GM23338 (cell line): Measurements from ENCODE around the gene CUEDC1. TPM values are rescaled to one million over a fixed set of nuclear protein-coding genes. Genes with fewer than 3 reads are reported as not detected.

Experiments
- ATAC-seq: fragments of 200-7000 bp; cut with Tn5 transposase; 3 replicates; pipeline ENCODE4 v1.9.1; 2020
- DNase-seq: peaks from one replicate; pipeline ENCODE4 v3.0.0-alpha.2; 2015; ENCODE audit warnings: low spot score
- H2AFZ ChIP-seq: fragments of 200-600 bp; sonication (generic); 2 replicates; pipeline ENCODE4 v1.8.0; 2016; ENCODE audit warnings: antibody characterized with exemption, mild to moderate bottlenecking, moderate library complexity
- H3F3A ChIP-seq: fragments of 200-600 bp; sonication (generic); replicated peaks from 2 replicates; pipeline ENCODE4 v1.8.0; 2017; ENCODE audit warnings: antibody characterized with exemption, mixed run types, low read depth
- H3K27ac ChIP-seq: fragments of 200-600 bp; sonication (generic); 2 replicates; pipeline ENCODE4 v1.6.1; 2016; ENCODE audit warnings: low read depth
- H3K27me3 ChIP-seq: fragments of 200-600 bp; sonication (generic); 2 replicates; pipeline ENCODE4 v1.8.0; 2016; ENCODE audit warnings: mild to moderate bottlenecking, mixed run types, moderate library complexity; ENCODE audit not compliant: insufficient read depth
- H3K36me3 ChIP-seq: fragments of 200-600 bp; sonication (generic); 2 replicates; pipeline ENCODE4 v1.8.0; 2016; ENCODE audit warnings: mild to moderate bottlenecking; ENCODE audit not compliant: insufficient read depth
- H3K4me1 ChIP-seq: fragments of 200-600 bp; sonication (generic); 2 replicates; pipeline ENCODE4 v1.8.0; 2016; ENCODE audit warnings: mild to moderate bottlenecking, moderate library complexity; ENCODE audit not compliant: insufficient read depth
- H3K4me2 ChIP-seq: fragments of 200-600 bp; sonication (generic); 2 replicates; pipeline ENCODE4 v1.7.1; 2017; ENCODE audit warnings: mixed run types
- H3K4me3 ChIP-seq: fragments of 200-600 bp; sonication (generic); 2 replicates; pipeline ENCODE4 v1.6.1; 2016; ENCODE audit warnings: mixed run types
- H3K79me2 ChIP-seq: fragments of 200-600 bp; sonication (generic); replicated peaks from 2 replicates; pipeline ENCODE4 v1.8.0; 2017; ENCODE audit warnings: mild to moderate bottlenecking; ENCODE audit not compliant: insufficient read depth
- H3K9me2 ChIP-seq: fragments of 200-600 bp; sonication (generic); 2 replicates; pipeline ENCODE4 v1.8.0; 2017; ENCODE audit not compliant: insufficient read depth
- H4K20me1 ChIP-seq: fragments of 200-600 bp; sonication (generic); replicated peaks from 2 replicates; pipeline ENCODE4 v1.8.0; 2017; ENCODE audit warnings: mild to moderate bottlenecking; ENCODE audit not compliant: insufficient read depth
- H3K27ac Mint-ChIP-seq: 2 replicates; pipeline ENCODE4 v1.8.0; 2020; ENCODE audit warnings: inconsistent platforms, mild to moderate bottlenecking, moderate library complexity, mixed read lengths
- H3K27me3 Mint-ChIP-seq: 3 replicates; pipeline ENCODE4 v1.8.0; 2022; ENCODE audit warnings: low read depth, mild to moderate bottlenecking, moderate library complexity, mixed read lengths, inconsistent platforms; ENCODE audit not compliant: insufficient read depth, poor library complexity
- H3K36me3 Mint-ChIP-seq: 3 replicates; pipeline ENCODE4 v1.8.0; 2021; ENCODE audit warnings: low read depth, mild to moderate bottlenecking, inconsistent platforms, moderate library complexity, mixed read lengths
- H3K4me1 Mint-ChIP-seq: 3 replicates; pipeline ENCODE4 v1.8.0; 2020; ENCODE audit warnings: mild to moderate bottlenecking, inconsistent platforms, mixed read lengths
- H3K4me3 Mint-ChIP-seq: 3 replicates; pipeline ENCODE4 v1.8.0; 2021; ENCODE audit warnings: moderate library complexity, mild to moderate bottlenecking, inconsistent platforms, mixed read lengths
- H3K9me3 Mint-ChIP-seq: 3 replicates; pipeline ENCODE4 v1.8.0; 2020; ENCODE audit warnings: moderate library complexity, mild to moderate bottlenecking, inconsistent platforms, mixed read lengths
- CREB1 ChIP-seq: fragments of 250-450 bp; sonication (Bioruptor Pico); IDR thresholded peaks from 2 replicates; pipeline ENCODE4 v1.5.0; 2020; ENCODE audit warnings: low read depth, mild to moderate bottlenecking, moderate library complexity
- EZH2 ChIP-seq: fragments of 200-600 bp; sonication (generic); IDR thresholded peaks from one replicate; pipeline ENCODE4 v1.8.0; 2017; ENCODE audit warnings: antibody characterized with exemption, mild to moderate bottlenecking, low read depth; ENCODE audit not compliant: unreplicated experiment
- EZH2phosphoT487 ChIP-seq: fragments of 200-600 bp; sonication (generic); IDR thresholded peaks from one replicate; pipeline ENCODE4 v1.8.1; 2018; ENCODE audit warnings: antibody characterized with exemption; ENCODE audit not compliant: unreplicated experiment
- JUNB ChIP-seq: IDR thresholded peaks from one replicate; pipeline ENCODE4 v1.6.1; 2016; ENCODE audit warnings: antibody characterized with exemption; ENCODE audit not compliant: unreplicated experiment
- NANOG ChIP-seq: IDR thresholded peaks from 2 replicates; pipeline ENCODE4 v1.6.1; 2016; ENCODE audit warnings: antibody characterized with exemption, borderline replicate concordance
- POLR2AphosphoS5 ChIP-seq: IDR thresholded peaks from 2 replicates; pipeline ENCODE4 v1.6.1; 2016; ENCODE audit warnings: antibody characterized with exemption, low read depth
- REST ChIP-seq: IDR thresholded peaks from one replicate; pipeline ENCODE4 v1.6.1; 2018; ENCODE audit warnings: antibody characterized with exemption; ENCODE audit not compliant: unreplicated experiment
- STAT1 ChIP-seq: IDR thresholded peaks from one replicate; pipeline ENCODE4 v1.6.1; 2016; ENCODE audit warnings: antibody characterized with exemption; ENCODE audit not compliant: unreplicated experiment
- ZNF114 ChIP-seq: fragments of 250-450 bp; sonication (Bioruptor Pico); IDR thresholded peaks from 2 replicates; pipeline ENCODE4 v1.5.0; 2020; ENCODE audit warnings: mild to moderate bottlenecking, moderate library complexity
- ZNF331 ChIP-seq: fragments of 250-450 bp; sonication (Bioruptor Pico); IDR thresholded peaks from 2 replicates; pipeline ENCODE4 v1.5.0; 2020; ENCODE audit warnings: low read depth, mild to moderate bottlenecking, moderate library complexity
- polyA plus RNA-seq: library from polyadenylated mRNA; unstranded; fragments of >200 nt; fragmentation: Nextera tagmentation; extraction: Ambion mirVana; gene quantifications from 2 replicates; pipeline ENCODE4 v1.2.1, GENCODE V29; 2016
- total RNA-seq: library from RNA; depleted of rRNA; stranded (reverse); fragments of >200 nt; shearing (Covaris generic); gene quantifications from 2 replicates; pipeline ENCODE4 v1.2.3, GENCODE V29; 2014
- TF ChIP-seq, protein P1 (sequence below): IDR thresholded peaks from 2 replicates; pipeline ENCODE4 v1.6.1; 2016; ENCODE audit warnings: antibody characterized with exemption
- TF ChIP-seq, protein P2 (sequence below), 2 experiments: fragments of 200-600 bp in 1 of 2; sonication (generic) in 1 of 2; conservative IDR thresholded peaks; 2 replicates each; pipeline versions ENCODE4 v1.5.1 to v1.6.1; 2016 to 2017; ENCODE audit warnings: antibody characterized with exemption in 2 of 2, low read depth in 2 of 2, mild to moderate bottlenecking in 2 of 2, moderate library complexity in 1 of 2
- TF ChIP-seq, protein P3 (sequence below): fragments of 250-450 bp; sonication (Bioruptor Pico); IDR thresholded peaks from 2 replicates; pipeline ENCODE4 v1.5.0; 2020; ENCODE audit warnings: mild to moderate bottlenecking, moderate library complexity

CUEDC1 gene
- total and polyA plus RNA-seq, 2 experiments from 2014 or later = 3.0 to 7.7 TPM

DNA sequence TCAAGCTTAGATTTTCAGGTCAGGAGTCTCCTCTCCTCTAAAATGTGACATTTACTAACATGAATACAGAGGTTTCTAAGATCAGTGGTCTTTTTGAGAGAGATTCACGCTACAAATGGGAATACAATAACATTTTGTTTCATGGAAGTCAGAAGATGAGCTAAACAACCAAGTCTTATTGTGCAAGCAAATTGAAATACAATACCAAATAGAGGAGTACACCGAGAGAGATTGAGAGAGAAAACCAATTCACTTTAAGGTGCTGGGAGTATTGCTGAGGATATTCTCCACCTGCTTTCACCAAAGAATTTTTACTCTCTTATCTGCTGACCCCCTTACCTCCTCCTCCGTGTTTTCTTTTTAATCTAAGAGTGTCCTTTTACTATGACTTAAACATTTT is 21.4 kb upstream of the CUEDC1 start:
- no peaks in the 10 kb centered on the region for H3K9me3 Mint-ChIP-seq
- DNase-seq (no peak), ATAC-seq (no peak)
- Histone ChIP-seq H3K27ac (no peak overlapping the region), H3F3A (0 out of 2 replicates have a peak, but pooled peaks cover 6% of the 10 kb centered on the region), H3K27me3 (no peaks in the 10 kb centered on the region), H2AFZ (no peak overlapping the region), H3K9me2 (no peaks in the 10 kb centered on the region), H3K79me2 (peaks cover 19% of the 10 kb centered on the region), H3K4me1 (no peaks in the 10 kb centered on the region), H3K4me3 (no peak overlapping the region), H3K4me2 (no peak overlapping the region), H4K20me1 (peaks cover 24% of the 10 kb centered on the region), H3K36me3 (peaks cover 48% of the 10 kb centered on the region; the same call in 1 of the 2 replicates)
- peaks cover 3% of the 10 kb centered on the region for H3K27me3 Mint-ChIP-seq
- TF ChIP-seq STAT1 (no peak), JUNB (no peak), CREB1 (CRISPR knock-in tag) (no peak), EZH2phosphoT487 (no peak), EZH2 (no peak), NANOG (no peak), ZNF114 (no peak), REST (no peak), POLR2AphosphoS5 (no peak), ZNF331 (CRISPR knock-in tag) (no peak)
- TF ChIP-seq, protein P1, sequence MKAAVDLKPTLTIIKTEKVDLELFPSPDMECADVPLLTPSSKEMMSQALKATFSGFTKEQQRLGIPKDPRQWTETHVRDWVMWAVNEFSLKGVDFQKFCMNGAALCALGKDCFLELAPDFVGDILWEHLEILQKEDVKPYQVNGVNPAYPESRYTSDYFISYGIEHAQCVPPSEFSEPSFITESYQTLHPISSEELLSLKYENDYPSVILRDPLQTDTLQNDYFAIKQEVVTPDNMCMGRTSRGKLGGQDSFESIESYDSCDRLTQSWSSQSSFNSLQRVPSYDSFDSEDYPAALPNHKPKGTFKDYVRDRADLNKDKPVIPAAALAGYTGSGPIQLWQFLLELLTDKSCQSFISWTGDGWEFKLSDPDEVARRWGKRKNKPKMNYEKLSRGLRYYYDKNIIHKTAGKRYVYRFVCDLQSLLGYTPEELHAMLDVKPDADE = no peak
- TF ChIP-seq, protein P2, sequence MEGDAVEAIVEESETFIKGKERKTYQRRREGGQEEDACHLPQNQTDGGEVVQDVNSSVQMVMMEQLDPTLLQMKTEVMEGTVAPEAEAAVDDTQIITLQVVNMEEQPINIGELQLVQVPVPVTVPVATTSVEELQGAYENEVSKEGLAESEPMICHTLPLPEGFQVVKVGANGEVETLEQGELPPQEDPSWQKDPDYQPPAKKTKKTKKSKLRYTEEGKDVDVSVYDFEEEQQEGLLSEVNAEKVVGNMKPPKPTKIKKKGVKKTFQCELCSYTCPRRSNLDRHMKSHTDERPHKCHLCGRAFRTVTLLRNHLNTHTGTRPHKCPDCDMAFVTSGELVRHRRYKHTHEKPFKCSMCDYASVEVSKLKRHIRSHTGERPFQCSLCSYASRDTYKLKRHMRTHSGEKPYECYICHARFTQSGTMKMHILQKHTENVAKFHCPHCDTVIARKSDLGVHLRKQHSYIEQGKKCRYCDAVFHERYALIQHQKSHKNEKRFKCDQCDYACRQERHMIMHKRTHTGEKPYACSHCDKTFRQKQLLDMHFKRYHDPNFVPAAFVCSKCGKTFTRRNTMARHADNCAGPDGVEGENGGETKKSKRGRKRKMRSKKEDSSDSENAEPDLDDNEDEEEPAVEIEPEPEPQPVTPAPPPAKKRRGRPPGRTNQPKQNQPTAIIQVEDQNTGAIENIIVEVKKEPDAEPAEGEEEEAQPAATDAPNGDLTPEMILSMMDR (conservative IDR thresholded peaks at IDR 0.05; ENCODE audit: low read depth in 2 of 2) = no peak
- TF ChIP-seq, protein P3, sequence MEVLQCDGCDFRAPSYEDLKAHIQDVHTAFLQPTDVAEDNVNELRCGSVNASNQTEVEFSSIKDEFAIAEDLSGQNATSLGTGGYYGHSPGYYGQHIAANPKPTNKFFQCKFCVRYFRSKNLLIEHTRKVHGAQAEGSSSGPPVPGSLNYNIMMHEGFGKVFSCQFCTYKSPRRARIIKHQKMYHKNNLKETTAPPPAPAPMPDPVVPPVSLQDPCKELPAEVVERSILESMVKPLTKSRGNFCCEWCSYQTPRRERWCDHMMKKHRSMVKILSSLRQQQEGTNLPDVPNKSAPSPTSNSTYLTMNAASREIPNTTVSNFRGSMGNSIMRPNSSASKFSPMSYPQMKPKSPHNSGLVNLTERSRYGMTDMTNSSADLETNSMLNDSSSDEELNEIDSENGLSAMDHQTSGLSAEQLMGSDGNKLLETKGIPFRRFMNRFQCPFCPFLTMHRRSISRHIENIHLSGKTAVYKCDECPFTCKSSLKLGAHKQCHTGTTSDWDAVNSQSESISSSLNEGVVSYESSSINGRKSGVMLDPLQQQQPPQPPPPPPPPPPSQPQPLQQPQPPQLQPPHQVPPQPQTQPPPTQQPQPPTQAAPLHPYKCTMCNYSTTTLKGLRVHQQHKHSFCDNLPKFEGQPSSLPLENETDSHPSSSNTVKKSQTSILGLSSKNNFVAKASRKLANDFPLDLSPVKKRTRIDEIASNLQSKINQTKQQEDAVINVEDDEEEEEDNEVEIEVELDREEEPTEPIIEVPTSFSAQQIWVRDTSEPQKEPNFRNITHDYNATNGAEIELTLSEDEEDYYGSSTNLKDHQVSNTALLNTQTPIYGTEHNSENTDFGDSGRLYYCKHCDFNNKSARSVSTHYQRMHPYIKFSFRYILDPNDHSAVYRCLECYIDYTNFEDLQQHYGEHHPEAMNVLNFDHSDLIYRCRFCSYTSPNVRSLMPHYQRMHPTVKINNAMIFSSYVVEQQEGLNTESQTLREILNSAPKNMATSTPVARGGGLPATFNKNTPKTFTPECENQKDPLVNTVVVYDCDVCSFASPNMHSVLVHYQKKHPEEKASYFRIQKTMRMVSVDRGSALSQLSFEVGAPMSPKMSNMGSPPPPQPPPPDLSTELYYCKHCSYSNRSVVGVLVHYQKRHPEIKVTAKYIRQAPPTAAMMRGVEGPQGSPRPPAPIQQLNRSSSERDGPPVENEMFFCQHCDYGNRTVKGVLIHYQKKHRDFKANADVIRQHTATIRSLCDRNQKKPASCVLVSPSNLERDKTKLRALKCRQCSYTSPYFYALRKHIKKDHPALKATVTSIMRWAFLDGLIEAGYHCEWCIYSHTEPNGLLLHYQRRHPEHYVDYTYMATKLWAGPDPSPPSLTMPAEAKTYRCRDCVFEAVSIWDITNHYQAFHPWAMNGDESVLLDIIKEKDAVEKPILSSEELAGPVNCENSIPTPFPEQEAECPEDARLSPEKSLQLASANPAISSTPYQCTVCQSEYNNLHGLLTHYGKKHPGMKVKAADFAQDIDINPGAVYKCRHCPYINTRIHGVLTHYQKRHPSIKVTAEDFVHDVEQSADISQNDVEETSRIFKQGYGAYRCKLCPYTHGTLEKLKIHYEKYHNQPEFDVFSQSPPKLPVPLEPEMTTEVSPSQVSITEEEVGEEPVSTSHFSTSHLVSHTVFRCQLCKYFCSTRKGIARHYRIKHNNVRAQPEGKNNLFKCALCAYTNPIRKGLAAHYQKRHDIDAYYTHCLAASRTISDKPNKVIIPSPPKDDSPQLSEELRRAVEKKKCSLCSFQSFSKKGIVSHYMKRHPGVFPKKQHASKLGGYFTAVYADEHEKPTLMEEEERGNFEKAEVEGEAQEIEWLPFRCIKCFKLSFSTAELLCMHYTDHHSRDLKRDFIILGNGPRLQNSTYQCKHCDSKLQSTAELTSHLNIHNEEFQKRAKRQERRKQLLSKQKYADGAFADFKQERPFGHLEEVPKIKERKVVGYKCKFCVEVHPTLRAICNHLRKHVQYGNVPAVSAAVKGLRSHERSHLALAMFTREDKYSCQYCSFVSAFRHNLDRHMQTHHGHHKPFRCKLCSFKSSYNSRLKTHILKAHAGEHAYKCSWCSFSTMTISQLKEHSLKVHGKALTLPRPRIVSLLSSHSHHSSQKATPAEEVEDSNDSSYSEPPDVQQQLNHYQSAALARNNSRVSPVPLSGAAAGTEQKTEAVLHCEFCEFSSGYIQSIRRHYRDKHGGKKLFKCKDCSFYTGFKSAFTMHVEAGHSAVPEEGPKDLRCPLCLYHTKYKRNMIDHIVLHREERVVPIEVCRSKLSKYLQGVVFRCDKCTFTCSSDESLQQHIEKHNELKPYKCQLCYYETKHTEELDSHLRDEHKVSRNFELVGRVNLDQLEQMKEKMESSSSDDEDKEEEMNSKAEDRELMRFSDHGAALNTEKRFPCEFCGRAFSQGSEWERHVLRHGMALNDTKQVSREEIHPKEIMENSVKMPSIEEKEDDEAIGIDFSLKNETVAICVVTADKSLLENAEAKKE = no peak
- no peak overlapping the region for H3K4me3 Mint-ChIP-seq
- H3K36me3 Mint-ChIP-seq = peaks cover 63% of the 10 kb centered on the region
- H3K27ac Mint-ChIP-seq = no peak overlapping the region
- no peaks in the 10 kb centered on the region for H3K4me1 Mint-ChIP-seq
